GM19023 (cell line): ENCODE data around the gene NTSR1.

Experiments used
- ATAC-seq: cut with Tn5 transposase; IDR thresholded peaks from one replicate; pipeline ENCODE4 v1.9.1; 2021; ENCODE audit warnings: mild to moderate bottlenecking, moderate library complexity; ENCODE audit not compliant: unreplicated experiment

Gene NTSR1

GRCh38 chr20:62768234-62768546 is 59.6 kb downstream of the NTSR1 start:
- ATAC-seq: no peak

GRCh38 chr20:62768551-62769287 is 60.1 kb downstream of the NTSR1 start:
- no peak for ATAC-seq

GRCh38 chr20:62769346-62770071 is 60.9 kb downstream of the NTSR1 start:
- ATAC-seq: no peak

- no peak for ATAC-seq
Measured at GRCh38 chr20:62770111-62770910, 61.7 kb downstream of the NTSR1 start.

- no peak for ATAC-seq
Measured at GRCh38 chr20:62770916-62771315, 62.3 kb downstream of the NTSR1 start.

- no peak for ATAC-seq
Measured at GRCh38 chr20:62771396-62772102, 62.9 kb downstream of the NTSR1 start.

- ATAC-seq: no peak
Measured at GRCh38 chr20:62772103-62772611, 63.5 kb downstream of the NTSR1 start.

- ATAC-seq: no peak
Measured at GRCh38 chr20:62772619-62772989, 64.0 kb downstream of the NTSR1 start.

GRCh38 chr20:62772990-62773844 is 64.6 kb downstream of the NTSR1 start:
- no peak for ATAC-seq

GRCh38 chr20:62773845-62774714 is 65.4 kb downstream of the NTSR1 start:
- ATAC-seq: no peak

- no peak for ATAC-seq
Measured at GRCh38 chr20:62774762-62775161, 66.1 kb downstream of the NTSR1 start.

GRCh38 chr20:62775206-62775605 is 66.6 kb downstream of the NTSR1 start:
- no peak for ATAC-seq

GRCh38 chr20:62776035-62776691 is 67.5 kb downstream of the NTSR1 start:
- ATAC-seq: no peak

- ATAC-seq: no peak
Measured at GRCh38 chr20:62776692-62777527, 68.3 kb downstream of the NTSR1 start.

GRCh38 chr20:62777528-62777830 is 68.8 kb downstream of the NTSR1 start:
- no peak for ATAC-seq

- ATAC-seq: no peak
Measured at GRCh38 chr20:62778058-62778457, 69.4 kb downstream of the NTSR1 start.

- no peak for ATAC-seq
Measured at GRCh38 chr20:62778601-62779416, 70.2 kb downstream of the NTSR1 start.
